GM04503 (cell line): ENCODE data around the gene SCYGR5.
"Not testable (repeated sequence)": the region's sequence is repeated elsewhere in the genome, so short reads cannot be mapped to it uniquely, and the experiment has no call there.

Experiments used
- DNase-seq: peaks from one replicate; pipeline ENCODE4 v3.0.0-alpha.2; 2012; ENCODE audit warnings: low read depth

The SCYGR5 gene

DNA sequence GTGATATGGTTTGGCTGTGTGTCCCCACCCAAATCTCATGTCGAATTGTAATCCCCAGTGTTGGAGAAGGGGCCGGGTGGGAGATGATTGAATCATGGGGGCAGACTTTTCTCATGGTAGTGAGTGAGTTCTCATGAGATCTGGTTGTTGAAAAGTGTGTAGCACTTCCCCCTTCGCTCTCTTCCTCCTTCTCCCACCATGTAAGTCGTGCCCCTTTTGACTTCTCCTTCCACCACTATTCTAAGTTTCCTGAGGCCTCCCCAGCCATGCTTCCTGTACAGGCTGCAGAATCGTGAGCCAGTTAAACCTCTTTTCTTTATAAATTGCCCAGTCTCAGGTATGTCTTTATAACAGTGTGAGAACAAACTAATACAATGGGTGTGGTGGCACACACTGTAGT, 7.0 kb downstream of the SCYGR5 start:
- not testable (repeated sequence) for DNase-seq

DNA sequence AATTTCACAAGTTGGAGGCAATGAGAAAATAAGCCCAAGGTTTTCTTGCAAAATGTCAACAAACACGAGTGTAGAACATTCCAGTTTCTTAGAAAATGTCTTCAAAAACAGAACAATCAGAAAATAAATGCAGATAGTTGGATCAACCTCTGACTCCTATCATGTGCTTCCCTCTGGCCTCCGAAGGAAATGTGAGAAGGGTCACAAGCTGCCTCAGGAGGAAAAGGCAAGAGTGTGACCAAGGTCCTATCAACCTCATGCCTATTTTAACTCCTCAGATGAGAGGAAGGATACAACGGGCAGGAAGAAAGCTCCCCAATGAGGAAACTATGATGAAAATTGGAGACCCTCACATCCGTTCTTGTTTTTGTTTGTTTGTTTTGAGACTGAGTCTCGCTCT, 7.9 kb downstream of the SCYGR5 start:
- DNase-seq = no peak

DNA sequence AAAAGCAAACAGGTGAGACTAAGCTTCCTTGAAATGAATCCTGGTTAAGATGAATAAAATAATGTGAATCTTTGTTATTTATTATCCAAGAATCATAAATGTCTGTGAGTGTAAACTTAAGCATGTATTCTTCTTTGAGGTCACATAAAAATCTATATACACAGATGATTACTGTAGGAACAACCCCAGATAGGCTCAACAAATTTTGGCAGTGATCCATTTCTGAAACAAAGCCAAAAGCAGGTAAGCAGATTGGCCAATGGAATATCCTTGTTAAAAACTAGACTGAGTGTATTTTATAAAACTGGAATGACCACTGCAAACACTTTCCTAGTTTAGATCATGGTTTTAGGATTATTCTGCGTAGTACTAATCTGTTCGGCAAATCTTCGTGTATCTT, 11.3 kb downstream of the SCYGR5 start:
- no peak for DNase-seq

DNA sequence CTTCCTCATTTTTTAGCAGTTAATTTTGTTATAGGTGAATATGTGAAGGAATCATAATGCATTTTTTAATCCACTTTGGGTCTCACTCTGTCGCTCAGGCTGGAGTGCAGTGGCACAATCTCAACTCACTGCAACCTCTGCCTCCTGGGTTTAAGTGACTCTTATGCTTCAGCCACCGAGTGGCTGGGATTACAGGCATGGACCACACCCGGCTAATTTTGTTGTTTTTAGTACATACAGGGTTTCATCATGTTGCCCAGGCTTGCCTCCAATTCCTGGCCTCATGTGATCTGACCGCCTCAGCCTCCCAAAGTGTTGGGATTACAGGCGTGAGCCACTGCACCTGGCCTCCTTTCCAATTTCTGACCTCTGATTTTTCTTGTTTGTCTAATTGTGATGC, 17.7 kb downstream of the SCYGR5 start:
- no peak for DNase-seq

DNA sequence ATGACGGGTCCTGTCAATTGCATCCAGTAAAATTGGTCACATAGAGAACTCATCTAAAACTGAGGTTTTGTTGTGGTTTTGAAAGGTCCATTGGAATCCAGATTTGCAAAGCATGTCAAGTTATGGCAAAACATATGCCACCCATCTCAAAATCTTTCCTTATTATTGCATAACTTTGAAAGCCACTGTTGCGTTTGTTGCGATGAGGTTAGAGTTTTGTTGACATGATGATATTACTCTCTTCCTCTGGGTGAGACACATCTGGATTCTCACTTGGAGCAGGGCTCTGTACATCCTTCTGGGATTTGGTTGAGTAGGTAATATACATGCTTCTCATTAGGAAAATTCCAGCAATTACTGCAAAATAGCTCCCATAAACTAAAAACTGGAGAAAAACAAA, 20.6 kb downstream of the SCYGR5 start:
- DNase-seq = no peak

DNA sequence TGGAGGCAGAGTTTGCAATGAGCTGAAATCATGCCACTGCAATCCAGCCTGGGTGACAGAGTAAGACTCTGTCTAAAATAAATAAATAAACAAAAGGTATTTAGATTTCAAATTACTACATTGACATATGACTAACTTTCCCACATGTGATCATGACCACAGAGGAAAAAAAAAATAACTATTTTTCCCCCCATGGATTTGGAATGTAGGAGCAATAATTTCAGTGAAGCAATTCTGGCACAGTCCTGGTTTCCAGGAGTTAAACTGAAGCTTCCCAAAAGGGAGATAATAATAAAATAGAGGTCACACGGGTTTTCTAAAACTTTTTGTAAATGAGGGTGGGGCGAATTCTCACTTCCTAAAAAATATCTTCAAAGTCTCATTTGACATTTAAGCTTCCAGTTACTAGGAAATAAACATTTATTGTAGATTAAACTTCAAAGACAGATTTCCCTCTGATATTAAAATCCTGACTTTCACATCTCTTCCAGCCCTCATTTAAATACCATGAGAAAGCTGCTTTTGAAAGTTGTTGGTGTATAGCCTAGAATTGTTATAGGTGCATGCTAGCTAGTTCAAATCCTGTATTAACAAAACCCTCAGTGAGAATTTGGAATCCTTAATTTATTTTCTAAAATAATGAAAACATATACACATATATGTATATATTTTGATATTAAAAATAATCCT, 30.5 kb downstream of the SCYGR5 start:
- no peak for DNase-seq

DNA sequence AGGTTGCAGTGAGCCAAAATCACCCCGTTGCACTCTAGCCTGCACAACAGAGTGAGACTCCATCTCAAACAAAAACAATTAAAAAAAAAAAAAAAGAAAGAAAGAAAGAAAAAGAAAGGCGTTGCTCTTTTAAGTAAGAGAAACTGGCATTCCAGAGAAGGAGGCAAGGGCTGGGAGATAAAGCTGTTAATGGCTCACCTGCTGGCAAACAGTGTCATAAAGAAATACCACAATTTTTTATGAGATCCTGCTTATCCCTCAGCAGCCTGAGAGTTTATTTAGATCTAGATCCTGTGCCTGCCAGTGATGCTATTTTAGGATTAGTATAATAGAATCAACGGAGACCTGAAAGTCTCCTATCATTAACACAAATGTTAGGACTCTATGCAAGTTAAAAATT, 35.0 kb downstream of the SCYGR5 start:
- DNase-seq = no peak

DNA sequence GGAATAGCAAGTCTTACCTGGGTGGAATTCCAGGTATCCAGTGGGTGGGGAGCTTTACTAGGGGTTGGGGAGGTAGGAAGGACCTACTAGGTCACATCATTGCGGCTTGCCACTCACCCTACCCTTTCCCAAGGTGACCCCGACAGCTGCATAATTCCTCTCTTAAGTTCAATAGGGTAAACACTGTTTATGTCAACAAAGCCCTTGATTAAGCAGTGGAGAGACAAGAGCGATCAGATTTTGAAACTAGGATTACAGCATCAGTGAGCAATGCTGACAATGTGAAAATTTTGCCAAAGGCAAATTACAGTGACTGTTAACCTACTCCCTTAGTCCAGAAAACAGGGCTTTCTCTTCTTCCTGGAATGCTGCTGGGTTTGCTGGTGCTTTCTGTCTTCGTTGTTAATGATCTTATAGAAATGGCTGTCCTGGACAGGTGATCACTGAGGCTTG, 36.7 kb downstream of the SCYGR5 start:
- DNase-seq = no peak

DNA sequence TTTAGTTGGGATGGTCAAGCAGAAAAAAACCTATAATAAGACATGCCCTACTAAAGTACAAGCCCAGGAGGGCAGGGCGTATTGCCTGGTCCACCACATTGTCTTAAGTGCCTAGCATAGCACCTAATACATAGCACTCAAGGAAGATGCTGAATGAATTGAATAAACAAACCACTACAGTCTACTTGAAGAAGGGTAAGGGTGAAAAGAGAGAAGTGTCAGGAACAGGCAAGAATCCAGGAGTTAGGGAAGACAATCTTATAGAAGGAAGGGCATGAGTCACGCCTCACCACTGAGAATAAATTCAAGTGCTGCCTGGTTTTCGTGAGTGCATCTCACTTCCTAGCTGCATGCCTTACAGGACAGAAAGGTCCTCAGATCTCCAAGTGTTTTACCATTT, 37.4 kb downstream of the SCYGR5 start:
- no peak for DNase-seq

DNA sequence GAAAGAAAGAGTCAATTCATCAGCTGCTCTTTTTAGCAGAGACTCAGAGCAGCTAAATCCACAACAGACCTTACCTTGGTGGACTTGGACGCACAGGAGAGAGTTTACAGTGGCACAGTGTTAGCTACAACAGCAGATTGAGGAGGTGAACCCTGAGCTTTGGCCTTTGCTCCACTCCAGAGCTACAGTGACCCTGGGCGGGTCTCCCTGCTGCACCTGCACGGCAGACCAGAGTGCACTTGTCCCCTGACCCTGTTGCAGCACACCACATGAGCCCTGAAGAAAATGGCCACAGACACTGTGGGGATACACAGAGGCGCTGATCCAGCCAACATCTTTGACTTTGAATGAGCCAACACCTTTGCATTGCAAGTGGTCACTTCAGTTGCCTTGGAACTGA, 40.3 kb downstream of the SCYGR5 start:
- DNase-seq = no peak

DNA sequence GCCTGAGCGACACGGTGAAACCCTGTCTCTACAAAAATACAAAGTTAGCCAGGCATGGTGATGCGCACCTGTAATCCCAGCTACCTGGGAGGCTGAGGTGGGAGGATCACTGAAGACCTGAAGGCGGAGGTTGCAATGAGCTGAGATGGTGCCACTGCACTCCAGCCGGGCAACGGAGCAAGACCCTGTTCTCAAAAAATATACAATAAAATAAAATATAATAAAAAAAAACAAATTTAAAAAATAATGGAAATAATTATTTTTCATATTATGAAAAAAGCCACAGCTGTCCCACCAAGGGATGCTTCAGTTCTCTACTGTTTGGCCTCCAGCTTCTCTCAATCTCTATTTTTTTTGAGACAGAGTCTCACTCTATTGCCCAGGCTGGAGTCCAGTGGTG, 40.8 kb downstream of the SCYGR5 start:
- DNase-seq = no peak

DNA sequence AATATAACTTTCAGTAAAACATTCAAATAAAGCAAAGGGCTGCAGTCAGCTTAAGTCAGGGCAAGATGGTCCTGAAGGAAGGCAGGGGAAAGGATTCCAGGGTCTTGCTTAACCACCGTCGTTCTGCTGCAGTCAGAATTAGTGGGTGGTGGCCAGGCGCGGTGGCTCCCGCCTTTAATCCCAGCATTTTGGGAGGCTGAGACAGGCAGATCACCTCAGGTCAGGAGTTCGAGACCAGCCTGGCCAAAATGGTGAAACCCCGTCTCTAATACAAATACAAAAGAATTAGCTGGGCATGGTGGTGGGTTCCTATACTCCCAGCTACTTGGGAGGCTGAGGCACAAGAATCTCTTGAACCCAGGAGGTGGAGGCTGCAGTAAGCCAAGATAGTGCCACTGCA, 44.4 kb downstream of the SCYGR5 start:
- DNase-seq = no peak

DNA sequence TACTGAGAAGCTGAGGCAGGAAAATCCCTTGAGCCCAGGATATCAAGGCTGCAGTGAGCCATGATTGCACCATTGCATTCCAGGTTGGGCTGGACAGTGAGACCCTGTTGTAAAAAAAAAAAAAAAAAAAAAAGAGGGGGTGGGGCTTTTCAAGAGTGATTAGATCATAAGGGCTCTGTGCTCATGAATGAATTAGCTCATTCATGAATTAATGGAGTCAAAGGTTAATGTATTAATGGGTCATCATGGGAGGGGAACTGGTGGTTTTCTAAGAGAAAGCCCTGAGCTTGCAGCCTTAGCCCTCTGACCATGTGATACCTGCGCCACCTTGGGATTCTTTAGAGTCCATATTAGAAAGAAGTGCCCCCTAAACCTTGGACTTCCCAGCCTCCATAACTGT, 46.7 kb downstream of the SCYGR5 start:
- no peak for DNase-seq

DNA sequence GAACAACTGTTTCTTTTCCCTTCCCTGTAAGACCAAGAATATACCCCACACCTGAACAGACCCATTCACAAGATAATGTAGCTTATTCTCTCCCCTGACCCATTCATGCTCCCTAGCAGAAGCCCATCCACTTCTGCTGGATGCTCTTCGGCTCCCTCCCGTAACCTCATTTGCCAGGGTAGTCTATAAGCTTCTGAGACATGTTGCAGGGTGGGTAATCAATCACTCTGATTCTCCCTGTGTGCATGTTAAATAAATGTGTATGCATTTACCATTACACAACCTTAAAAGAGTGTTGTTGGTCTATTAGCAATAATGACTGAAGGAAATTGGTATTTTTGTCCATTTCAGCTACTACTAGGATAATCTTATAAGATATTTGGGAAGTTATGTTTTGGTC, 49.9 kb downstream of the SCYGR5 start:
- no peak for DNase-seq
